Uterus (tissue), 4 donors: ENCODE data around the gene SMIM32. TPM values are rescaled to one million over a fixed set of nuclear protein-coding genes. Genes with fewer than 3 reads are reported as not detected.

ENCODE experiments used
- DNase-seq, 2 donors: peaks; one replicate each; pipeline ENCODE4 v3.0.0-alpha.2; 2019 to 2020
- H3K27ac ChIP-seq, 2 donors: fragments of 200-600 bp; sonication (generic); 1 replicate in 1 of 2; 2 replicates in 1 of 2; pipeline ENCODE4 v1.5.1; 2016 to 2018
- H3K27me3 ChIP-seq, 2 donors: fragments of 200-600 bp; sonication (generic); one replicate each; pipeline ENCODE4 v1.5.1; 2018 to 2019; ENCODE audit warnings: control low read depth in 1 of 2
- H3K36me3 ChIP-seq, 2 donors: fragments of 200-600 bp; sonication (generic); one replicate each; pipeline ENCODE4 v1.5.1; 2019; ENCODE audit warnings: control low read depth in 1 of 2
- H3K4me1 ChIP-seq, 2 donors: fragments of 200-600 bp; sonication (generic); one replicate each; pipeline ENCODE4 v1.5.1; 2018 to 2019; ENCODE audit warnings: control low read depth in 1 of 2
- H3K4me3 ChIP-seq, 2 donors: fragments of 200-600 bp; sonication (generic); 1 replicate in 1 of 2; 2 replicates in 1 of 2; pipeline ENCODE4 v1.5.1; 2018 to 2019; ENCODE audit warnings: mild to moderate bottlenecking in 1 of 2
- H3K9me3 ChIP-seq, 2 donors: fragments of 200-600 bp; sonication (generic); one replicate each; pipeline ENCODE4 v1.5.1; 2019; ENCODE audit warnings: control low read depth in 1 of 2
- CTCF ChIP-seq, 4 experiments: fragments of 200-600 bp in 2 of 4; fragments of 450-650 bp in 2 of 4; sonication (generic) in 2 of 4; IDR thresholded peaks; one replicate each; pipeline ENCODE4 v1.5.1; 2016 to 2019; ENCODE audit warnings: antibody characterized with exemption in 4 of 4, mild to moderate bottlenecking in 2 of 4, moderate library complexity in 1 of 4
- POLR2A ChIP-seq, 2 donors: fragments of 450-650 bp; IDR thresholded peaks; one replicate each; pipeline ENCODE4 v1.6.1; 2016; ENCODE audit warnings: antibody characterized with exemption in 2 of 2, mild to moderate bottlenecking in 1 of 2, moderate library complexity in 1 of 2
- intact Hi-C: fragments of 100-400 bp; cut with DNase I; formaldehyde crosslinking; loops from one replicate; pipeline ENCODE4 v1.15.1; 2023; ENCODE audit warnings: low total_unique reads
- total RNA-seq, 4 donors: library from RNA; depleted of rRNA in 3 of 4; stranded (reverse); fragments of >200 nt in 3 of 4; gene quantifications; one replicate each; pipeline versions ENCODE4 v1.1.0 to v1.2.4, GENCODE V29; 2014 to 2023
- donor health status: DM: yes; HTN: yes; CAD: no.

The SMIM32 gene
- total RNA-seq, 4 donors from 2014 or later: 3.0 TPM; not detected in 3

- Histone ChIP-seq H3K27ac (no peak overlapping the region), H3K4me3 (no peak overlapping the region), H3K36me3 (no peaks in the 10 kb centered on the region), H3K9me3 (no peaks in the 10 kb centered on the region), H3K4me1 (no peaks in the 10 kb centered on the region), H3K27me3 (no peaks in the 10 kb centered on the region)
- intact Hi-C loops: no loop called here
- no peak for TF ChIP-seq POLR2A (IDR thresholded peaks at IDR 0.05)
- no peak for TF ChIP-seq CTCF (IDR thresholded peaks at IDR 0.05)
- DNase-seq: no peak
Observed at GRCh38 chr5:136209346-136209910, 16.5 kb upstream of the SMIM32 start.

GRCh38 chr5:136208916-136209315, 16.0 kb upstream of the SMIM32 start:
- Histone ChIP-seq H3K27me3 (no peaks in the 10 kb centered on the region), H3K27ac (no peak overlapping the region), H3K9me3 (no peaks in the 10 kb centered on the region), H3K36me3 (no peaks in the 10 kb centered on the region), H3K4me3 (no peak overlapping the region), H3K4me1 (no peaks in the 10 kb centered on the region)
- intact Hi-C loops: no loop called here
- DNase-seq: no peak
- TF ChIP-seq POLR2A (IDR thresholded peaks at IDR 0.05): no peak
- no peak for TF ChIP-seq CTCF (IDR thresholded peaks at IDR 0.05)

GRCh38 chr5:136207631-136208030, 14.7 kb upstream of the SMIM32 start:
- no peaks in the 10 kb centered on the region for H3K27me3 ChIP-seq
- H3K27ac ChIP-seq: no peak overlapping the region
- intact Hi-C loops: no loop called here
- no peaks in the 10 kb centered on the region for H3K4me1 ChIP-seq
- TF ChIP-seq POLR2A (IDR thresholded peaks at IDR 0.05) (no peak), CTCF (IDR thresholded peaks at IDR 0.05) (no peak)
- no peak overlapping the region for H3K4me3 ChIP-seq
- no peaks in the 10 kb centered on the region for H3K9me3 ChIP-seq
- H3K36me3 ChIP-seq: no peaks in the 10 kb centered on the region
- no peak for DNase-seq

- TF ChIP-seq POLR2A (IDR thresholded peaks at IDR 0.05): no peak
- TF ChIP-seq CTCF (IDR thresholded peaks at IDR 0.05): no peak
- H3K9me3 ChIP-seq: no peaks in the 10 kb centered on the region
- intact Hi-C loops: no loop called here
- DNase-seq: no peak
- H3K27me3 ChIP-seq: no peaks in the 10 kb centered on the region
- no peak overlapping the region for H3K27ac ChIP-seq
- H3K4me3 ChIP-seq: no peak overlapping the region
- H3K36me3 ChIP-seq: no peaks in the 10 kb centered on the region
- H3K4me1 ChIP-seq: no peaks in the 10 kb centered on the region
Observed at GRCh38 chr5:136206361-136206760, 13.4 kb upstream of the SMIM32 start.

GRCh38 chr5:136205941-136206340, 13.0 kb upstream of the SMIM32 start:
- Histone ChIP-seq H3K9me3 (no peaks in the 10 kb centered on the region), H3K27me3 (no peaks in the 10 kb centered on the region), H3K4me3 (no peak overlapping the region), H3K27ac (no peak overlapping the region), H3K36me3 (no peaks in the 10 kb centered on the region), H3K4me1 (no peaks in the 10 kb centered on the region)
- no peak for TF ChIP-seq POLR2A (IDR thresholded peaks at IDR 0.05)
- TF ChIP-seq CTCF (IDR thresholded peaks at IDR 0.05): no peak
- intact Hi-C loops: no loop called here
- DNase-seq: no peak
